ENCODE results near the gene QRICH1.

- no peak for TF ChIP-seq CTCF (IDR thresholded peaks at IDR 0.05)
- TF ChIP-seq POLR2A (IDR thresholded peaks at IDR 0.05): no peak
These were observed 80.6 kb downstream of the QRICH1 start for GRCh38 chr3:49013113-49013737.
